ENCODE measurements around the gene C7orf33.

DNA sequence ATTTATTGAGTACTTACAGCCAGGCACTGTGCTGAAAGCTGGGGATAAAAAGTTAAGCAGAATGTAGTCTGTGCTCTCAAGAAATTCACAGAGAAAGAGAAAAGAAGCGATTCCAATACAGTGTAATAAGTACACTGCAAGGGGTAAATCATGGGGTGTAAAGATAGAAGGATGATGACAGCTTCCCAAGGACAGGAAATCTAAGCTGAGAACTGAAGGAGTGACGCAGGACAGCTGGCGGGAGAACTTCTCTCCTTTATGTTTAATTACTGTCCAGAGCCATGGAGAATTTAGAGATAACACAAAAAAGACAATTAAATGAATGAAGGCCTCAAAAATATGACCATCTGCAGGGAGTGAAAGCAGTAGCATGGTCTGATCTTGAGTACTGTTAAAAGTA, 34.8 kb downstream of the C7orf33 start:
- TF ChIP-seq, protein P1, sequence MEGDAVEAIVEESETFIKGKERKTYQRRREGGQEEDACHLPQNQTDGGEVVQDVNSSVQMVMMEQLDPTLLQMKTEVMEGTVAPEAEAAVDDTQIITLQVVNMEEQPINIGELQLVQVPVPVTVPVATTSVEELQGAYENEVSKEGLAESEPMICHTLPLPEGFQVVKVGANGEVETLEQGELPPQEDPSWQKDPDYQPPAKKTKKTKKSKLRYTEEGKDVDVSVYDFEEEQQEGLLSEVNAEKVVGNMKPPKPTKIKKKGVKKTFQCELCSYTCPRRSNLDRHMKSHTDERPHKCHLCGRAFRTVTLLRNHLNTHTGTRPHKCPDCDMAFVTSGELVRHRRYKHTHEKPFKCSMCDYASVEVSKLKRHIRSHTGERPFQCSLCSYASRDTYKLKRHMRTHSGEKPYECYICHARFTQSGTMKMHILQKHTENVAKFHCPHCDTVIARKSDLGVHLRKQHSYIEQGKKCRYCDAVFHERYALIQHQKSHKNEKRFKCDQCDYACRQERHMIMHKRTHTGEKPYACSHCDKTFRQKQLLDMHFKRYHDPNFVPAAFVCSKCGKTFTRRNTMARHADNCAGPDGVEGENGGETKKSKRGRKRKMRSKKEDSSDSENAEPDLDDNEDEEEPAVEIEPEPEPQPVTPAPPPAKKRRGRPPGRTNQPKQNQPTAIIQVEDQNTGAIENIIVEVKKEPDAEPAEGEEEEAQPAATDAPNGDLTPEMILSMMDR (IDR thresholded peaks at IDR 0.05), result no peak
- TF ChIP-seq POLR2A (IDR thresholded peaks at IDR 0.05), result no peak
